B cell (primary cell): ENCODE measurements around the gene AGO3.

Experiments
- CTCF ChIP-seq: fragments of 200-600 bp; IDR thresholded peaks from one replicate; pipeline ENCODE4 v1.8.0; 2022; ENCODE audit warnings: antibody characterized with exemption, mild to moderate bottlenecking
- EZH2 ChIP-seq: IDR thresholded peaks from 2 replicates; pipeline ENCODE4 v1.6.1; 2012; ENCODE audit warnings: borderline replicate concordance, low read depth, mild to moderate bottlenecking, moderate library complexity, low read length; ENCODE audit not compliant: insufficient read depth, poor library complexity, severe bottlenecking

GRCh38 chr1:36008546-36009197 is 77.8 kb downstream of the AGO3 start:
- TF ChIP-seq CTCF, result no peak
- TF ChIP-seq EZH2, result no peak
